Ishikawa (cell line): ENCODE measurements around the gene ERN2.

Experiments used
- CEBPB ChIP-seq: IDR thresholded peaks from 2 replicates; pipeline ENCODE4 v1.6.1; 2012
- CREB1 ChIP-seq: IDR thresholded peaks from 2 replicates; pipeline ENCODE4 v1.6.1; 2012; ENCODE audit warnings: low read depth
- EGR1 ChIP-seq: IDR thresholded peaks from 2 replicates; pipeline ENCODE4 v1.6.1; 2012
- EP300 ChIP-seq: IDR thresholded peaks from 2 replicates; pipeline ENCODE4 v1.6.1; 2012; ENCODE audit warnings: borderline replicate concordance
- FOXM1 ChIP-seq: IDR thresholded peaks from 2 replicates; pipeline ENCODE4 v1.6.1; 2012; ENCODE audit warnings: low read depth, borderline replicate concordance
- MAX ChIP-seq: IDR thresholded peaks from 2 replicates; pipeline ENCODE4 v1.6.1; 2012
- NFIC ChIP-seq: IDR thresholded peaks from 2 replicates; pipeline ENCODE4 v1.6.1; 2012
- RAD21 ChIP-seq: IDR thresholded peaks from 2 replicates; pipeline ENCODE4 v1.6.1; 2012; ENCODE audit warnings: low read depth
- TAF1 ChIP-seq: IDR thresholded peaks from 2 replicates; pipeline ENCODE4 v1.6.1; 2012; ENCODE audit warnings: low read depth, mild to moderate bottlenecking
- TCF12 ChIP-seq: IDR thresholded peaks from 2 replicates; pipeline ENCODE4 v1.6.1; 2012; ENCODE audit warnings: low read depth
- TEAD4 ChIP-seq: IDR thresholded peaks from 2 replicates; pipeline ENCODE4 v1.6.1; 2012
- YY1 ChIP-seq: IDR thresholded peaks from 2 replicates; pipeline ENCODE4 v1.6.1; 2012; ENCODE audit warnings: low read depth
- ZBTB7A ChIP-seq: IDR thresholded peaks from 2 replicates; pipeline ENCODE4 v1.6.1; 2012; ENCODE audit warnings: low read depth
- TF ChIP-seq, protein P1 (sequence below): IDR thresholded peaks from 2 replicates; pipeline ENCODE4 v1.6.1; 2012; ENCODE audit warnings: low read depth, mild to moderate bottlenecking
- TF ChIP-seq, protein P2 (sequence below): IDR thresholded peaks from 2 replicates; pipeline ENCODE4 v1.6.1; 2012

The ERN2 gene

DNA sequence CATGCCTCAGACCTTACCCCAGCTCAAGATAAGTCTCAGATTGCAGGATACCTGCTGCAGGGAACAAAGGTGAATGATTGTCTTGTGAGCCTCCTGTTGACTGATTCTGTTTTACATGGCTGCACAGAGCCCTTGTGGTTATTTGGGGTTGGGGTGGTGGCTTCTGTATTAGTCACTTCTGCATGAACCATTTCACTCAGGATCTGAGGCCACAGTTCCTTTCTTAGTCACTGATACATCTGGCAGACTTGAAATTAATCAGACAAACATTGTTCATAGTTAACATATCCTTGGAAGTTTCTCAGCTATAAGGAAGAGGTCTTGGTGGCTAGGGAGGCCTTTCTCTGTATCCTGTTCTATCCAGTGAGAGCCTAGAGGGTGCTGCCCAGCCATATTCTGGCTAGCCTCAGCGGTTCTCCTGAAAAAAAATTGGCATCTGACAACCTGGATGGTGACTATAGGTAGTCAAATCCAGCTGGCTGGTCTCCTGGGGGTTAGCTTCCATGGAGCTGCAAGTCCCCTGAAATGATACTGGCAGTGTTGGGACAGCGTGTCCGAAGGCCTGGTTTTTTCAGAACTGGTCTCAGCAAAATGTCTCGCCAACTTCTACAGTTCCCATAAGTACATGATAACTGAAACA, 42.8 kb downstream of the ERN2 start:
- TF ChIP-seq CEBPB: no peak
- no peak for TF ChIP-seq TAF1
- TF ChIP-seq ZBTB7A: no peak
- TF ChIP-seq, protein P1, sequence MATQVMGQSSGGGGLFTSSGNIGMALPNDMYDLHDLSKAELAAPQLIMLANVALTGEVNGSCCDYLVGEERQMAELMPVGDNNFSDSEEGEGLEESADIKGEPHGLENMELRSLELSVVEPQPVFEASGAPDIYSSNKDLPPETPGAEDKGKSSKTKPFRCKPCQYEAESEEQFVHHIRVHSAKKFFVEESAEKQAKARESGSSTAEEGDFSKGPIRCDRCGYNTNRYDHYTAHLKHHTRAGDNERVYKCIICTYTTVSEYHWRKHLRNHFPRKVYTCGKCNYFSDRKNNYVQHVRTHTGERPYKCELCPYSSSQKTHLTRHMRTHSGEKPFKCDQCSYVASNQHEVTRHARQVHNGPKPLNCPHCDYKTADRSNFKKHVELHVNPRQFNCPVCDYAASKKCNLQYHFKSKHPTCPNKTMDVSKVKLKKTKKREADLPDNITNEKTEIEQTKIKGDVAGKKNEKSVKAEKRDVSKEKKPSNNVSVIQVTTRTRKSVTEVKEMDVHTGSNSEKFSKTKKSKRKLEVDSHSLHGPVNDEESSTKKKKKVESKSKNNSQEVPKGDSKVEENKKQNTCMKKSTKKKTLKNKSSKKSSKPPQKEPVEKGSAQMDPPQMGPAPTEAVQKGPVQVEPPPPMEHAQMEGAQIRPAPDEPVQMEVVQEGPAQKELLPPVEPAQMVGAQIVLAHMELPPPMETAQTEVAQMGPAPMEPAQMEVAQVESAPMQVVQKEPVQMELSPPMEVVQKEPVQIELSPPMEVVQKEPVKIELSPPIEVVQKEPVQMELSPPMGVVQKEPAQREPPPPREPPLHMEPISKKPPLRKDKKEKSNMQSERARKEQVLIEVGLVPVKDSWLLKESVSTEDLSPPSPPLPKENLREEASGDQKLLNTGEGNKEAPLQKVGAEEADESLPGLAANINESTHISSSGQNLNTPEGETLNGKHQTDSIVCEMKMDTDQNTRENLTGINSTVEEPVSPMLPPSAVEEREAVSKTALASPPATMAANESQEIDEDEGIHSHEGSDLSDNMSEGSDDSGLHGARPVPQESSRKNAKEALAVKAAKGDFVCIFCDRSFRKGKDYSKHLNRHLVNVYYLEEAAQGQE: no peak
- no peak for TF ChIP-seq NFIC
- no peak for TF ChIP-seq EP300
- TF ChIP-seq EGR1: no peak
- TF ChIP-seq FOXM1: no peak

GRCh38 chr16:23668873-23669272, 44.1 kb downstream of the ERN2 start:
- TF ChIP-seq CEBPB (no peak), TAF1 (no peak), CREB1 (no peak), TCF12 (no peak), MAX (no peak), FOXM1 (no peak), RAD21 (no peak), EGR1 (no peak), EP300 (no peak), ZBTB7A (no peak)
- TF ChIP-seq, protein P2, sequence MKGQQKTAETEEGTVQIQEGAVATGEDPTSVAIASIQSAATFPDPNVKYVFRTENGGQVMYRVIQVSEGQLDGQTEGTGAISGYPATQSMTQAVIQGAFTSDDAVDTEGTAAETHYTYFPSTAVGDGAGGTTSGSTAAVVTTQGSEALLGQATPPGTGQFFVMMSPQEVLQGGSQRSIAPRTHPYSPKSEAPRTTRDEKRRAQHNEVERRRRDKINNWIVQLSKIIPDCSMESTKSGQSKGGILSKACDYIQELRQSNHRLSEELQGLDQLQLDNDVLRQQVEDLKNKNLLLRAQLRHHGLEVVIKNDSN: no peak
- TF ChIP-seq, protein P1: no peak

- TF ChIP-seq NFIC (no peak), YY1 (no peak), RAD21 (no peak)
- TF ChIP-seq, protein P2: no peak
Measured at GRCh38 chr16:23668225-23668624, 44.8 kb downstream of the ERN2 start.

GRCh38 chr16:23667355-23667659, 45.7 kb downstream of the ERN2 start:
- TF ChIP-seq RAD21: no peak

- TF ChIP-seq TEAD4: no peak
- TF ChIP-seq CREB1: no peak
Measured at GRCh38 chr16:23666571-23667354, 46.3 kb downstream of the ERN2 start.

- no peak for TF ChIP-seq YY1
- TF ChIP-seq TAF1: no peak
- no peak for TF ChIP-seq NFIC
- TF ChIP-seq, protein P2: no peak
- TF ChIP-seq RAD21: no peak
- TF ChIP-seq CEBPB: no peak
- TF ChIP-seq ZBTB7A: no peak
- TF ChIP-seq TEAD4: no peak
- TF ChIP-seq TCF12: no peak
- no peak for TF ChIP-seq EP300
- TF ChIP-seq FOXM1: no peak
- TF ChIP-seq CREB1: no peak
- TF ChIP-seq EGR1: no peak
- TF ChIP-seq MAX: no peak
- TF ChIP-seq, protein P1: no peak
Measured at GRCh38 chr16:23663918-23664317, 49.1 kb downstream of the ERN2 start.
